Ascending aorta (tissue), 2 donors: ENCODE measurements around the gene BTNL2. TPM values are rescaled to one million over a fixed set of nuclear protein-coding genes. Genes with fewer than 3 reads are reported as not detected.
"Not testable (repeated sequence)": the region's sequence is repeated elsewhere in the genome, so short reads cannot be mapped to it uniquely, and the experiment has no call there.

ENCODE experiments used
- DNase-seq, 2 donors: peaks; one replicate each; pipeline ENCODE4 v3.0.0-alpha.2; 2019; ENCODE audit warnings: low spot score in 2 of 2
- H3K27ac ChIP-seq, 2 donors: fragments of 200-600 bp; sonication (generic); one replicate each; pipeline ENCODE4 v1.5.1; 2016 to 2017; ENCODE audit warnings: mild to moderate bottlenecking in 1 of 2
- H3K27me3 ChIP-seq: fragments of 200-600 bp; sonication (generic); one replicate; pipeline ENCODE4 v1.5.1; 2017
- H3K36me3 ChIP-seq, 2 donors: fragments of 200-600 bp; sonication (generic); one replicate each; pipeline ENCODE4 v1.5.1; 2016
- H3K4me1 ChIP-seq, 2 donors: fragments of 200-600 bp; sonication (generic); one replicate each; pipeline ENCODE4 v1.5.1; 2016 to 2017; ENCODE audit warnings: mild to moderate bottlenecking in 1 of 2
- H3K4me3 ChIP-seq, 2 donors: fragments of 200-600 bp; sonication (generic); one replicate each; pipeline ENCODE4 v1.5.1; 2016 to 2017; ENCODE audit warnings: mild to moderate bottlenecking in 1 of 2
- H3K9me3 ChIP-seq, 2 donors: fragments of 200-600 bp; sonication (generic); one replicate each; pipeline ENCODE4 v1.5.1; 2016
- intact Hi-C: fragments of 100-400 bp; cut with DNase I; formaldehyde crosslinking; loops from one replicate; pipeline ENCODE4 v1.15.1; 2023
- total RNA-seq: library from RNA; depleted of rRNA; stranded (reverse); fragments of >200 nt; gene quantifications from one replicate; pipeline ENCODE4 v1.1.0, GENCODE V29; 2016
- TF ChIP-seq, protein P1 (sequence below), 3 experiments: fragments of 200-600 bp in 2 of 3; fragments of 450-650 bp in 1 of 3; sonication (generic) in 2 of 3; IDR thresholded peaks; one replicate each; pipeline ENCODE4 v1.5.1; 2016 to 2019; ENCODE audit warnings: antibody characterized with exemption in 3 of 3, mild to moderate bottlenecking in 1 of 3, moderate library complexity in 1 of 3

Gene BTNL2
- total RNA-seq, 1 donor from 2014 or later, result not detected

DNA sequence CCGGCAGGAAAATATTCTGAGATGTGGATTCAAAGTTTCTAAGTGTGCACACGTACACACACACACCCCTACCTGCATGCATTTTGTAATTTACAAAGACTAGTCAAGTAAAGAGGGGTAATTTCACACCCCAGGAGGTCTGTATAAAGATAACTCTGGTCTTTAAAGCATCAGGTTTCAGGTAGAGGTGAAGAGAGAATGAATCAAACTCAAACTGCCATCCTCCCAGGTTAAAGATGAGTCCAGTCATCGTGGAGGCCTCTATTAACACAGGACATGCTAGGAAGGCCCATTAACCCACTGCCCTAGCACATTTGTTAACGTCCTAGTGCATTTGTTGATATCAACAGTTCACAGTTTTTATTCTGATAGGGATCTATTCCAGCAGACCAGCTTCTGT, 29.2 kb upstream of the BTNL2 start:
- H3K4me1 ChIP-seq, result no peaks in the 10 kb centered on the region
- intact Hi-C loops, result no loop called here
- no peaks in the 10 kb centered on the region for H3K9me3 ChIP-seq
- no peak for DNase-seq
- H3K27me3 ChIP-seq, result no peaks in the 10 kb centered on the region
- H3K27ac ChIP-seq, result no peak overlapping the region
- TF ChIP-seq, protein P1, sequence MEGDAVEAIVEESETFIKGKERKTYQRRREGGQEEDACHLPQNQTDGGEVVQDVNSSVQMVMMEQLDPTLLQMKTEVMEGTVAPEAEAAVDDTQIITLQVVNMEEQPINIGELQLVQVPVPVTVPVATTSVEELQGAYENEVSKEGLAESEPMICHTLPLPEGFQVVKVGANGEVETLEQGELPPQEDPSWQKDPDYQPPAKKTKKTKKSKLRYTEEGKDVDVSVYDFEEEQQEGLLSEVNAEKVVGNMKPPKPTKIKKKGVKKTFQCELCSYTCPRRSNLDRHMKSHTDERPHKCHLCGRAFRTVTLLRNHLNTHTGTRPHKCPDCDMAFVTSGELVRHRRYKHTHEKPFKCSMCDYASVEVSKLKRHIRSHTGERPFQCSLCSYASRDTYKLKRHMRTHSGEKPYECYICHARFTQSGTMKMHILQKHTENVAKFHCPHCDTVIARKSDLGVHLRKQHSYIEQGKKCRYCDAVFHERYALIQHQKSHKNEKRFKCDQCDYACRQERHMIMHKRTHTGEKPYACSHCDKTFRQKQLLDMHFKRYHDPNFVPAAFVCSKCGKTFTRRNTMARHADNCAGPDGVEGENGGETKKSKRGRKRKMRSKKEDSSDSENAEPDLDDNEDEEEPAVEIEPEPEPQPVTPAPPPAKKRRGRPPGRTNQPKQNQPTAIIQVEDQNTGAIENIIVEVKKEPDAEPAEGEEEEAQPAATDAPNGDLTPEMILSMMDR (IDR thresholded peaks at IDR 0.05), result no peak
- no peak overlapping the region for H3K4me3 ChIP-seq
- no peaks in the 10 kb centered on the region for H3K36me3 ChIP-seq

DNA sequence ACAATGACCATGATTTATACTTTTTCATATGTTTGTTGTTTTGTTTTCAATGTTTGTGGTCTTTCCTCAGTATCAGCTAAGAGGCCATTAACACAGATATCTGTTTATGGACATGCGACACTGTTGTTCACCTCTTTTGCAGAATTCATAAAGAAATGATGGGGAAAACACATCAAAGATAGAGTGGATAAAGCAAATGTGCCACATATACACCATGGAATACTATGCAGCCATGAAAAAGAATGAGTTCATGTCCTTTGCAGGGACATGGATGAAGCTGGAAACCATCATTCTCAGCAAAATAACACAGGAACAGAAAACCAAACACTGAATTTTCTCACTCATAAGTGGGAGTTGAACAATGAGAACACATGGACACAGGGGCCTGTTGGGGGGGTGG, 27.0 kb upstream of the BTNL2 start:
- DNase-seq, H3K27me3 ChIP-seq, H3K27ac ChIP-seq, H3K4me3 ChIP-seq, H3K9me3 ChIP-seq, H3K4me1 ChIP-seq, H3K36me3 ChIP-seq: not testable (repeated sequence)
- intact Hi-C loops, result loop anchor here (2.0 kb wide), 1 partner anchor 267 kb away; no protein-coding TSS in a partner anchor

DNA sequence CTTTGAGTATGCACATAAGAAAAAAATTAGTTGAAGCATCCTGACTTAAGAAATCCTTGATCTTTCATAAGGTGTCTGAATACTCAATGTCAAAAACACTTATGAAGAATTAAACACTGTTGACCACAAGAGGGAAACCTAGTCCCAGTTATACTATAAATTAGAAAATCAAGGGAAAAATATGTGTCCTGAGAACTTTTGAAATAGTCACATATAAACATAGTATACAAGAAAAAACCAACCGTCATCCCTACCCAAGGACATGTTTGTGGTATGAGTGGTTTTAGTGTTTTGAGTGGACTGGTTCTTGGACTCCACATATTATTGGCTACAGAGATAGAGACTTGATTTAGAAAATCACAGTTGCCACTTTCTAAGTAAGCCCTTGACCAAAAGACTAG, 25.1 kb upstream of the BTNL2 start:
- no peak for DNase-seq
- Histone ChIP-seq H3K4me1 (no peaks in the 10 kb centered on the region), H3K27me3 (no peaks in the 10 kb centered on the region), H3K9me3 (no peaks in the 10 kb centered on the region), H3K27ac (no peak overlapping the region), H3K36me3 (no peaks in the 10 kb centered on the region), H3K4me3 (no peak overlapping the region)
- TF ChIP-seq, protein P1 (IDR thresholded peaks at IDR 0.05), result peak; percentile 21 to 46 (median 38)
- intact Hi-C loops, result loop anchor here (2.0 kb wide), 1 partner anchor 269 kb away; no protein-coding TSS in a partner anchor

DNA sequence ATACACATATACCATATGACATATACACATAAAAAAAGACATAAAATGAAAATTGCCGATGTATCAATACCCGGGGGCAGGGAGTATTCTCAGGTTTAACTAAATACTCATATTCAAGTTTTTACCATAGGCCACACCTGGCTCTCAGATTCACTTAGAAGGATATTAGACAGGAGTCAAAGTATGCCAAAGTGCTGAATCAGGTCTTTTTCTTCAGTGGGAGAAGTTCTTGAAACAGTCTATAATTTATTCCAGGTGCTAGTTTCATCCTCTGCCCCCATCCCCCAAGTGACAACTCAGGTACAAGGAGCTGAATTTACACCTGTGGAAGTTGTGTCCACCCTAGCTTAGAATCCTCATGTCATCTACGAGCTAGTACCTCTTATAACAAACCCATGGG, 24.2 kb upstream of the BTNL2 start:
- Histone ChIP-seq H3K9me3 (no peaks in the 10 kb centered on the region), H3K27me3 (no peaks in the 10 kb centered on the region), H3K4me3 (no peak overlapping the region), H3K36me3 (no peaks in the 10 kb centered on the region), H3K4me1 (no peaks in the 10 kb centered on the region), H3K27ac (no peak overlapping the region)
- TF ChIP-seq, protein P1 (IDR thresholded peaks at IDR 0.05), result no peak
- no peak for DNase-seq
- intact Hi-C loops, result no loop called here

DNA sequence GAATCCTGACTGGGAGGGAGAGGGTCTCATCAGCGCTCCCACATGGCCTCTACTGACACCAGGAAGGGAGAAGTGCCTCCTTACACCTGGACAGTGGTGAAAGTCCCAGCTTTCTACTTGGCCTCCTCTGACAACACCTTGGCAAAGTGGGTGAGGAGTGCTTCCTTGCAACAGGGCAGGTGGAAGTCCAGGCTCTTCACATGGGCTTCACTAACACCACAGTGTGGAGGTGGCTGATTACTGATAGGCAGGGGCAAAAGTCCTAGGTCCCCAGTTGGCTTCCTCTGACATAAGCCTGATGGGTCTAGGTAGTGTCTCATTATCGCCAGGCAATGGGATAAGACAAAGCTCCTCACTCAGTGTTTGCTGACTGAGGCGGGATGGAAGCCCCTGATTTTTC, 23.2 kb upstream of the BTNL2 start:
- no peak for DNase-seq

DNA sequence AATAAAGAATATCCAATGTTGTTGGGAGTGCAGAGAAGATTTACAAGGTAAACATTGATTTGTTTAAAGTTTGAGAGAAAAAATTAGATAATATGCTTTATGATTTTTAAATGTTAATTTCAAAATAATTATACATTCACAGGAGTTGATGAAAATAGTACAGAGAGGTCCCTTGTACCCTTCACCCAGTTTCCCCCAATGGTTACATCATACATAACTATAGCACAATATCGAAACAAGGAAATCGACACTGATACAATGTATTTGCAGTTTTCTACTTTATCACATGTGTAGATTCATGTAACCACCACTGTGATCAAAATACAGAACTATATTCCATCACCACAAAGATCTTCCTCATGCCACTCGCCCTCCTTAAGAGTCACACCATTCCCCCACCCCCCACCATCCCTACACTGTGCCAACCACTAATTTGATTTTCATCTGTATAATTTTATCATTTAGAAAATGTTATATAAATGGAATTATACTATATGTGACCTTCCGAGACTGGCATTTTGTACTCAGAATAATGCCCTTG, 21.0 kb upstream of the BTNL2 start:
- intact Hi-C loops, result no loop called here
- Histone ChIP-seq H3K4me1 (no peaks in the 10 kb centered on the region), H3K36me3 (no peaks in the 10 kb centered on the region), H3K9me3 (no peaks in the 10 kb centered on the region), H3K27me3 (no peaks in the 10 kb centered on the region), H3K4me3 (no peak overlapping the region), H3K27ac (no peak overlapping the region)
- TF ChIP-seq, protein P1 (IDR thresholded peaks at IDR 0.05), result no peak
- no peak for DNase-seq

More for the DNA sequence above, 23.2 kb upstream of the BTNL2 start:
- H3K4me1 ChIP-seq, result no peaks in the 10 kb centered on the region
- no peaks in the 10 kb centered on the region for H3K9me3 ChIP-seq
- H3K4me3 ChIP-seq, result no peak overlapping the region
- TF ChIP-seq, protein P1 (IDR thresholded peaks at IDR 0.05), result no peak
- H3K27ac ChIP-seq, result no peak overlapping the region
- intact Hi-C loops, result no loop called here
- H3K27me3 ChIP-seq, result no peaks in the 10 kb centered on the region
- no peaks in the 10 kb centered on the region for H3K36me3 ChIP-seq
